Measurements from ENCODE around the gene ST3GAL5. TPM values are rescaled to one million over a fixed set of nuclear protein-coding genes. Genes with fewer than 3 reads are reported as not detected.

The ST3GAL5 gene
- total RNA-seq, 1 donor from 2014 or later, result 9.9 TPM

DNA sequence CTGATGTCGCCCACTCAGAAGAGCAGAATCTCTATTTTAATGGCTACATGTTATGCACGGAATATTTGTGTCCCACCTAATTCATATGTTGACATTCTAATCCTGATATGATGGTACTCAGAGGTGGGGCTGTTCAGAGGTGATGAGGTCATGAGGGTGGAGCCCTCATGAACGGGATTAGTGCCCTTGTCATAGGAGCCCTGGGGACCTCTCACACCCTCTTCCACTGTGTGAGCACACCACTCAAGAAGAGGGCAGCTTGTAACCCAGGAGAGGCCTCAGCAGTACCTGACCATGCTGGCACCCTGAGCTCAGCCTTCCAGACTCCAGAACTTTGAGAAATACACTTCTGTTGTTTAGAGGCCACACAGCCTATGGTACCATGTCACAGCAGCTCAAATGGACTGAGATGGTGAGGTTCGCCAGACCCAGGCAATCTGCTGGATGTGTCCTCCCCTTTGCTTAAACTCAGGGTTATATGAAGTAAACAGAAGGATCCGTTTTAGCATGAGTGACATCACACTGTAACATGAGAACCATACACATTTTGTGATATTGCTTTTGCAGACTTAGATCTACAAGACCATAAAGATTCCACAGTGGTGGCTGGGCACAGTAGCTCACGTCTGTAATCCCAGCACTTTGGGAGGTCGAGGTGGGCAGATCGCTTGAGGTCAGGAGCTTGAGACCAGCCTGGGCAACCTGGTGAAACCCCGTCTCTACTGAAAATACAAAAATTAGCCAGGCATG lies 86.3 kb downstream of the ST3GAL5 start:
- Mint-ChIP-seq H3K36me3 (no peaks in the 10 kb centered on the region), H3K9me3 (peaks cover 8% of the 10 kb centered on the region), H3K4me3 (no peak overlapping the region), H3K27ac (no peak overlapping the region), H3K4me1 (peaks cover 3% of the 10 kb centered on the region), H3K27me3 (ENCODE audit: insufficient read depth, low read depth) (peaks cover 4% of the 10 kb centered on the region)
- DNase-seq (ENCODE audit: low spot score), result no peak
- H2AFZ ChIP-seq (replicated peaks), result no peak overlapping the region
- H3K4me1 ChIP-seq, result no peaks in the 10 kb centered on the region
- H4K20me1 ChIP-seq (ENCODE audit: low read depth), result no peaks in the 10 kb centered on the region
- H3K79me2 ChIP-seq (ENCODE audit: low read depth), result no peaks in the 10 kb centered on the region
- H3K27me3 ChIP-seq, result no peaks in the 10 kb centered on the region
- no peaks in the 10 kb centered on the region for H3F3A ChIP-seq (ENCODE audit: low read depth)
- H3K9ac ChIP-seq, result no peak overlapping the region
- no peak overlapping the region for H3K4me3 ChIP-seq
- H3K27ac ChIP-seq, result no peak overlapping the region
- no peak for TF ChIP-seq EZH2 (IDR thresholded peaks at IDR 0.05)
- no peak for TF ChIP-seq EZH2phosphoT487 (IDR thresholded peaks at IDR 0.05)
- TF ChIP-seq, protein P1, sequence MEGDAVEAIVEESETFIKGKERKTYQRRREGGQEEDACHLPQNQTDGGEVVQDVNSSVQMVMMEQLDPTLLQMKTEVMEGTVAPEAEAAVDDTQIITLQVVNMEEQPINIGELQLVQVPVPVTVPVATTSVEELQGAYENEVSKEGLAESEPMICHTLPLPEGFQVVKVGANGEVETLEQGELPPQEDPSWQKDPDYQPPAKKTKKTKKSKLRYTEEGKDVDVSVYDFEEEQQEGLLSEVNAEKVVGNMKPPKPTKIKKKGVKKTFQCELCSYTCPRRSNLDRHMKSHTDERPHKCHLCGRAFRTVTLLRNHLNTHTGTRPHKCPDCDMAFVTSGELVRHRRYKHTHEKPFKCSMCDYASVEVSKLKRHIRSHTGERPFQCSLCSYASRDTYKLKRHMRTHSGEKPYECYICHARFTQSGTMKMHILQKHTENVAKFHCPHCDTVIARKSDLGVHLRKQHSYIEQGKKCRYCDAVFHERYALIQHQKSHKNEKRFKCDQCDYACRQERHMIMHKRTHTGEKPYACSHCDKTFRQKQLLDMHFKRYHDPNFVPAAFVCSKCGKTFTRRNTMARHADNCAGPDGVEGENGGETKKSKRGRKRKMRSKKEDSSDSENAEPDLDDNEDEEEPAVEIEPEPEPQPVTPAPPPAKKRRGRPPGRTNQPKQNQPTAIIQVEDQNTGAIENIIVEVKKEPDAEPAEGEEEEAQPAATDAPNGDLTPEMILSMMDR (IDR thresholded peaks at IDR 0.05), result no peak
- no peaks in the 10 kb centered on the region for H3K36me3 ChIP-seq
- no peaks in the 10 kb centered on the region for H3K9me3 ChIP-seq (ENCODE audit: low read depth)
- no peak overlapping the region for H3K4me2 ChIP-seq

DNA sequence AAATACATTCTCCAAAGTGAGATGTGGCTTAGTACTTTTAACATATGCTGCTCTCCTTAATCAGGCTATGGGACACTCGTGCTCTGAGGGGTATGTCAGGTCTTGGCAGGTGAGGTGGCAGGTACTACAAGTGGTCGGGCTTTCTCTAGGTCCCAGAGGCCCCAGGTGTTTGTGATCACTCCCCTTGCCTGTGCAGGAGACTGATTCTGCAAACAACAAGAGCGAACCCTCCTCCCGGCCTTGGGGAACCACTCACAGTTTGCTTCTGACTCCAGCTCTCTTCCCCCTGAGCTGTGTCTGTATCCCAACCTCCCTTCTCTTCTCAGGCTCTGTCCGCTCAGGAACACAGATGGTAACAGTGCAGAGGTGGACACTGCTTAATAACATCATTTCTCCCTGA lies 86.9 kb downstream of the ST3GAL5 start:
- Histone ChIP-seq H3F3A (ENCODE audit: low read depth) (peaks cover 2% of the 10 kb centered on the region), H3K36me3 (no peaks in the 10 kb centered on the region), H3K4me1 (peaks cover 3% of the 10 kb centered on the region), H2AFZ (replicated peaks) (no peak overlapping the region), H3K27ac (no peak overlapping the region), H3K4me3 (no peak overlapping the region), H3K9ac (no peak overlapping the region), H3K9me3 (ENCODE audit: low read depth) (no peaks in the 10 kb centered on the region), H3K79me2 (ENCODE audit: low read depth) (no peaks in the 10 kb centered on the region), H3K4me2 (no peak overlapping the region), H3K27me3 (no peaks in the 10 kb centered on the region), H4K20me1 (ENCODE audit: low read depth) (no peaks in the 10 kb centered on the region)
- no peak for TF ChIP-seq EZH2phosphoT487 (IDR thresholded peaks at IDR 0.05)
- TF ChIP-seq, protein P1 (IDR thresholded peaks at IDR 0.05), result no peak
- no peak for TF ChIP-seq EZH2 (IDR thresholded peaks at IDR 0.05)
- peaks cover 8% of the 10 kb centered on the region for H3K9me3 Mint-ChIP-seq
- no peaks in the 10 kb centered on the region for H3K36me3 Mint-ChIP-seq
- peaks cover 4% of the 10 kb centered on the region for H3K27me3 Mint-ChIP-seq (ENCODE audit: insufficient read depth, low read depth)
- no peak overlapping the region for H3K27ac Mint-ChIP-seq
- no peak overlapping the region for H3K4me3 Mint-ChIP-seq
- H3K4me1 Mint-ChIP-seq, result peaks cover 10% of the 10 kb centered on the region
- DNase-seq (ENCODE audit: low spot score), result no peak

DNA sequence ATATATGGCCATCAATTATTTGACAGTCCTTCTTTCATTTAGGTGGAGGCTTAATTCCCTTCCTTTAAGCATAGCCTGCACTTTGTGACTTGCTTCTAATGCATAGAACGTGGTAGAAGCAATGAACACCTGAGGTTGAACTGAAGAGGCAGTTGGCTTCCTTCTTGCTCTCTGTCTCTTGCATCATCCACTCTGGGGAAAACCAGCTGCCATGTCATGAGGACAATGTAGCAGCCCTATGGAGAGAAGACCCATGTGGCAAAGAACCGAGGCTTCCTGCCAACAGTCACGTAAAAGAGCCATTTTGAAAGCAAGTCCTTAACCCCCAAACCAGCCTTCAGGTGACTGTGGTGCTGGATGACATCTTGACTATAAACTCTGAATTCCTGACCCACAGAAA lies 88.2 kb downstream of the ST3GAL5 start:
- TF ChIP-seq EZH2 (IDR thresholded peaks at IDR 0.05) (no peak), EZH2phosphoT487 (IDR thresholded peaks at IDR 0.05) (no peak)
- TF ChIP-seq, protein P1 (IDR thresholded peaks at IDR 0.05), result no peak
- no peak overlapping the region for H3K4me2 ChIP-seq
- no peak overlapping the region for H3K27ac ChIP-seq
- no peaks in the 10 kb centered on the region for H3K36me3 ChIP-seq
- peaks cover 4% of the 10 kb centered on the region for H3K27me3 Mint-ChIP-seq (ENCODE audit: insufficient read depth, low read depth)
- peaks cover 8% of the 10 kb centered on the region for H3F3A ChIP-seq (ENCODE audit: low read depth)
- H3K27me3 ChIP-seq, result no peaks in the 10 kb centered on the region
- H3K4me3 Mint-ChIP-seq, result no peak overlapping the region
- DNase-seq (ENCODE audit: low spot score), result no peak
- no peak overlapping the region for H2AFZ ChIP-seq (replicated peaks)
- no peaks in the 10 kb centered on the region for H4K20me1 ChIP-seq (ENCODE audit: low read depth)
- no peak overlapping the region for H3K27ac Mint-ChIP-seq
- no peaks in the 10 kb centered on the region for H3K79me2 ChIP-seq (ENCODE audit: low read depth)
- H3K4me3 ChIP-seq, result no peak overlapping the region
- no peaks in the 10 kb centered on the region for H3K36me3 Mint-ChIP-seq
- no peak overlapping the region for H3K9ac ChIP-seq
- no peaks in the 10 kb centered on the region for H3K9me3 ChIP-seq (ENCODE audit: low read depth)
- peaks cover 21% of the 10 kb centered on the region for H3K4me1 Mint-ChIP-seq
- peaks cover 13% of the 10 kb centered on the region for H3K4me1 ChIP-seq
- peaks cover 8% of the 10 kb centered on the region for H3K9me3 Mint-ChIP-seq

Data from neural progenitor cell (in vitro differentiated cells).